ENCODE data around the gene ZNF567.
"Not testable (repeated sequence)": the region's sequence is repeated elsewhere in the genome, so short reads cannot be mapped to it uniquely, and the experiment has no call there.

GRCh38 chr19:36749613-36750012, 62.2 kb downstream of the ZNF567 start:
- TF ChIP-seq CTCF (IDR thresholded peaks at IDR 0.05); EZH2 (IDR thresholded peaks at IDR 0.05; ENCODE audit: borderline replicate concordance, insufficient read depth, low read depth, low read length, poor library complexity, severe bottlenecking): not testable (repeated sequence)
